CD4-positive, alpha-beta T cell treated with Interleukin-21 for 1 hour (primary cell): ENCODE data around the gene SPAG9.
"Not testable (repeated sequence)": the region's sequence is repeated elsewhere in the genome, so short reads cannot be mapped to it uniquely, and the experiment has no call there.

Experiments
- DNase-seq: peaks from one replicate; pipeline ENCODE4 v3.0.0-alpha.2; 2020

Gene SPAG9

GRCh38 chr17:51135956-51136355, 15.3 kb upstream of the SPAG9 start:
- DNase-seq: no peak

GRCh38 chr17:51133365-51133764, 12.7 kb upstream of the SPAG9 start:
- no peak for DNase-seq

- no peak for DNase-seq
Measured at GRCh38 chr17:51132964-51133319, 12.3 kb upstream of the SPAG9 start.

GRCh38 chr17:51128076-51128475, 7.4 kb upstream of the SPAG9 start:
- DNase-seq: peak; percentile 34

GRCh38 chr17:51124640-51125503, 4.2 kb upstream of the SPAG9 start:
- DNase-seq: no peak

GRCh38 chr17:51122473-51123115, 1.9 kb upstream of the SPAG9 start:
- not testable (repeated sequence) for DNase-seq

GRCh38 chr17:51121620-51122472, 1.2 kb upstream of the SPAG9 start:
- DNase-seq: peak; percentile 76

GRCh38 chr17:51120357-51120738, 320 bp downstream of the SPAG9 start:
- peak; percentile 57 for DNase-seq

GRCh38 chr17:51119415-51120356, 982 bp downstream of the SPAG9 start:
- DNase-seq: peak; percentile 52

GRCh38 chr17:51118330-51119195, 2.1 kb downstream of the SPAG9 start:
- no peak for DNase-seq

- no peak for DNase-seq
Measured at GRCh38 chr17:51115179-51115578, 5.5 kb downstream of the SPAG9 start.

GRCh38 chr17:51112303-51113222, 8.1 kb downstream of the SPAG9 start:
- DNase-seq: not testable (repeated sequence)

- no peak for DNase-seq
Measured at GRCh38 chr17:51107778-51108177, 12.9 kb downstream of the SPAG9 start.

- no peak for DNase-seq
Measured at GRCh38 chr17:51103451-51103850, 17.2 kb downstream of the SPAG9 start.

- DNase-seq: no peak
Measured at GRCh38 chr17:51103050-51103449, 17.6 kb downstream of the SPAG9 start.

GRCh38 chr17:51097708-51098446, 22.8 kb downstream of the SPAG9 start:
- no peak for DNase-seq

- DNase-seq: no peak
Measured at GRCh38 chr17:51091635-51092034, 29.0 kb downstream of the SPAG9 start.

GRCh38 chr17:51088868-51089267, 31.8 kb downstream of the SPAG9 start:
- not testable (repeated sequence) for DNase-seq

- no peak for DNase-seq
Measured at GRCh38 chr17:51088287-51088686, 32.4 kb downstream of the SPAG9 start.
